Measurements from ENCODE around the gene P2RY6. TPM values are rescaled to one million over a fixed set of nuclear protein-coding genes. Genes with fewer than 3 reads are reported as not detected.

The P2RY6 gene
- total and polyA plus RNA-seq, 10 of the 15 experiments (the other 5 are each of a cell fraction or from before 2014, with no cell fraction given) = 0.05 to 0.90 (median 0.22) TPM; not detected in 4

- in situ Hi-C loops (cut with MboI) = no loop called here
- Histone ChIP-seq H2AFZ (ENCODE audit: control insufficient read depth, low read depth, low read length) (no peak overlapping the region), H3K27me3 (replicated peaks in 1 of 2; ENCODE audit: control insufficient read depth in 2 of 2, insufficient read depth in 2 of 2, low read length in 1 of 2) (no peaks in the 10 kb centered on the region), H4K20me1 (ENCODE audit: control insufficient read depth, insufficient read depth) (no peaks in the 10 kb centered on the region), H3K4me1 (ENCODE audit: control insufficient read depth, insufficient read depth, low read length) (no peaks in the 10 kb centered on the region), H3K27ac (ENCODE audit: control insufficient read depth, insufficient read depth) (no peak overlapping the region), H3K79me2 (ENCODE audit: control insufficient read depth, insufficient read depth, low read length) (no peaks in the 10 kb centered on the region), H3K9me3 (replicated peaks; ENCODE audit: control insufficient read depth, insufficient read depth, low read length) (no peaks in the 10 kb centered on the region), H3K36me3 (ENCODE audit: control insufficient read depth in 2 of 2, insufficient read depth in 2 of 2, low read length in 1 of 2) (no peaks in the 10 kb centered on the region), H3K4me3 (no peak overlapping the region), H3K9ac (ENCODE audit: control insufficient read depth, insufficient read depth, low read length) (no peak overlapping the region), H3K4me2 (ENCODE audit: control insufficient read depth, insufficient read depth) (no peak overlapping the region)
- ATAC-seq (no peak), FAIRE-seq (no peak), DNase-seq (ENCODE audit: low read depth, low spot score) (no peak)
- intact Hi-C loops (cut with micrococcal nuclease; ENCODE audit: unreplicated experiment) = no loop called here
- CTCF ChIA-PET = interaction anchor here (1.1 to 2.1 kb wide), 2 partner anchors 10 to 40 kb away, joined by 3 to 7 read pairs; no protein-coding TSS in a partner anchor
- SMC1A ChIA-PET (ENCODE audit: uncharacterized antibody, unreplicated experiment) = no interaction called here
- POLR2A ChIA-PET = no interaction called here
- RAD21 ChIA-PET (ENCODE audit: unreplicated experiment) = no interaction called here
- no TSS peak for BruUV-seq (replicated peaks)
- WGBS (ENCODE audit: insufficient coverage, insufficient replicate concordance, low lambda C conversion rate, missing lambda C conversion rate) = 65% methylated on average over 7 of the region's 7 CpGs
- TF ChIP-seq, protein P1, sequence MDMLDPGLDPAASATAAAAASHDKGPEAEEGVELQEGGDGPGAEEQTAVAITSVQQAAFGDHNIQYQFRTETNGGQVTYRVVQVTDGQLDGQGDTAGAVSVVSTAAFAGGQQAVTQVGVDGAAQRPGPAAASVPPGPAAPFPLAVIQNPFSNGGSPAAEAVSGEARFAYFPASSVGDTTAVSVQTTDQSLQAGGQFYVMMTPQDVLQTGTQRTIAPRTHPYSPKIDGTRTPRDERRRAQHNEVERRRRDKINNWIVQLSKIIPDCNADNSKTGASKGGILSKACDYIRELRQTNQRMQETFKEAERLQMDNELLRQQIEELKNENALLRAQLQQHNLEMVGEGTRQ (IDR thresholded peaks at IDR 0.05; ENCODE audit: borderline replicate concordance, low read depth, low read length) = no peak
- TF ChIP-seq POLR2AphosphoS5 (IDR thresholded peaks at IDR 0.05; ENCODE audit: low read length) = no peak
- TF ChIP-seq, protein P2, sequence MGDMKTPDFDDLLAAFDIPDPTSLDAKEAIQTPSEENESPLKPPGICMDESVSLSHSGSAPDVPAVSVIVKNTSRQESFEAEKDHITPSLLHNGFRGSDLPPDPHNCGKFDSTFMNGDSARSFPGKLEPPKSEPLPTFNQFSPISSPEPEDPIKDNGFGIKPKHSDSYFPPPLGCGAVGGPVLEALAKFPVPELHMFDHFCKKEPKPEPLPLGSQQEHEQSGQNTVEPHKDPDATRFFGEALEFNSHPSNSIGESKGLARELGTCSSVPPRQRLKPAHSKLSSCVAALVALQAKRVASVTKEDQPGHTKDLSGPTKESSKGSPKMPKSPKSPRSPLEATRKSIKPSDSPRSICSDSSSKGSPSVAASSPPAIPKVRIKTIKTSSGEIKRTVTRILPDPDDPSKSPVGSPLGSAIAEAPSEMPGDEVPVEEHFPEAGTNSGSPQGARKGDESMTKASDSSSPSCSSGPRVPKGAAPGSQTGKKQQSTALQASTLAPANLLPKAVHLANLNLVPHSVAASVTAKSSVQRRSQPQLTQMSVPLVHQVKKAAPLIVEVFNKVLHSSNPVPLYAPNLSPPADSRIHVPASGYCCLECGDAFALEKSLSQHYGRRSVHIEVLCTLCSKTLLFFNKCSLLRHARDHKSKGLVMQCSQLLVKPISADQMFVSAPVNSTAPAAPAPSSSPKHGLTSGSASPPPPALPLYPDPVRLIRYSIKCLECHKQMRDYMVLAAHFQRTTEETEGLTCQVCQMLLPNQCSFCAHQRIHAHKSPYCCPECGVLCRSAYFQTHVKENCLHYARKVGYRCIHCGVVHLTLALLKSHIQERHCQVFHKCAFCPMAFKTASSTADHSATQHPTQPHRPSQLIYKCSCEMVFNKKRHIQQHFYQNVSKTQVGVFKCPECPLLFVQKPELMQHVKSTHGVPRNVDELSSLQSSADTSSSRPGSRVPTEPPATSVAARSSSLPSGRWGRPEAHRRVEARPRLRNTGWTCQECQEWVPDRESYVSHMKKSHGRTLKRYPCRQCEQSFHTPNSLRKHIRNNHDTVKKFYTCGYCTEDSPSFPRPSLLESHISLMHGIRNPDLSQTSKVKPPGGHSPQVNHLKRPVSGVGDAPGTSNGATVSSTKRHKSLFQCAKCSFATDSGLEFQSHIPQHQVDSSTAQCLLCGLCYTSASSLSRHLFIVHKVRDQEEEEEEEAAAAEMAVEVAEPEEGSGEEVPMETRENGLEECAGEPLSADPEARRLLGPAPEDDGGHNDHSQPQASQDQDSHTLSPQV (IDR thresholded peaks at IDR 0.05) = no peak
- TF ChIP-seq BHLHE40 (IDR thresholded peaks at IDR 0.05; ENCODE audit: borderline replicate concordance in 1 of 2, low read depth in 2 of 2, low read length in 1 of 2) = no peak
- no peak for TF ChIP-seq TARDBP (IDR thresholded peaks at IDR 0.05; ENCODE audit: borderline replicate concordance)
- no peak for TF ChIP-seq NKRF (conservative IDR thresholded peaks at IDR 0.05)
- TF ChIP-seq WRNIP1 (IDR thresholded peaks at IDR 0.05; ENCODE audit: borderline replicate concordance, low read depth, low read length) = no peak
- TF ChIP-seq IKZF2 (IDR thresholded peaks at IDR 0.05) = no peak
- TF ChIP-seq, protein P3, sequence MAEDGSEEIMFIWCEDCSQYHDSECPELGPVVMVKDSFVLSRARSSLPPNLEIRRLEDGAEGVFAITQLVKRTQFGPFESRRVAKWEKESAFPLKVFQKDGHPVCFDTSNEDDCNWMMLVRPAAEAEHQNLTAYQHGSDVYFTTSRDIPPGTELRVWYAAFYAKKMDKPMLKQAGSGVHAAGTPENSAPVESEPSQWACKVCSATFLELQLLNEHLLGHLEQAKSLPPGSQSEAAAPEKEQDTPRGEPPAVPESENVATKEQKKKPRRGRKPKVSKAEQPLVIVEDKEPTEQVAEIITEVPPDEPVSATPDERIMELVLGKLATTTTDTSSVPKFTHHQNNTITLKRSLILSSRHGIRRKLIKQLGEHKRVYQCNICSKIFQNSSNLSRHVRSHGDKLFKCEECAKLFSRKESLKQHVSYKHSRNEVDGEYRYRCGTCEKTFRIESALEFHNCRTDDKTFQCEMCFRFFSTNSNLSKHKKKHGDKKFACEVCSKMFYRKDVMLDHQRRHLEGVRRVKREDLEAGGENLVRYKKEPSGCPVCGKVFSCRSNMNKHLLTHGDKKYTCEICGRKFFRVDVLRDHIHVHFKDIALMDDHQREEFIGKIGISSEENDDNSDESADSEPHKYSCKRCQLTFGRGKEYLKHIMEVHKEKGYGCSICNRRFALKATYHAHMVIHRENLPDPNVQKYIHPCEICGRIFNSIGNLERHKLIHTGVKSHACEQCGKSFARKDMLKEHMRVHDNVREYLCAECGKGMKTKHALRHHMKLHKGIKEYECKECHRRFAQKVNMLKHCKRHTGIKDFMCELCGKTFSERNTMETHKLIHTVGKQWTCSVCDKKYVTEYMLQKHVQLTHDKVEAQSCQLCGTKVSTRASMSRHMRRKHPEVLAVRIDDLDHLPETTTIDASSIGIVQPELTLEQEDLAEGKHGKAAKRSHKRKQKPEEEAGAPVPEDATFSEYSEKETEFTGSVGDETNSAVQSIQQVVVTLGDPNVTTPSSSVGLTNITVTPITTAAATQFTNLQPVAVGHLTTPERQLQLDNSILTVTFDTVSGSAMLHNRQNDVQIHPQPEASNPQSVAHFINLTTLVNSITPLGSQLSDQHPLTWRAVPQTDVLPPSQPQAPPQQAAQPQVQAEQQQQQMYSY (CRISPR knock-in tag; IDR thresholded peaks at IDR 0.05) = no peak
- TF ChIP-seq MEF2B (IDR thresholded peaks at IDR 0.05; ENCODE audit: partially characterized antibody, poor library complexity, severe bottlenecking) = no peak
- no peak for TF ChIP-seq ZNF622 (IDR thresholded peaks at IDR 0.05)
- TF ChIP-seq MTA2 (IDR thresholded peaks at IDR 0.05; ENCODE audit: low read depth) = no peak
- TF ChIP-seq RELA (IDR thresholded peaks at IDR 0.05; ENCODE audit: borderline replicate concordance, partially characterized antibody) = no peak
These were observed 46.3 kb upstream of the P2RY6 start for GRCh38 chr11:73225851-73226250.
